Astrocyte (in vitro differentiated cells and primary cell): ENCODE measurements around the gene ENOX2. TPM values are rescaled to one million over a fixed set of nuclear protein-coding genes. Genes with fewer than 3 reads are reported as not detected.

Experiments
- DNase-seq: peaks from one replicate; pipeline ENCODE4 v3.0.0-alpha.2; 2010; ENCODE audit warnings: low read depth
- FAIRE-seq: peaks from 2 replicates; lab custom pipeline; 2011; peaks lifted over from hg19 to GRCh38; lab: Jason Lieb, UNC
- H2AFZ ChIP-seq: 2 replicates; pipeline ENCODE4 v1.6.0; 2012; ENCODE audit warnings: low read depth, low read length, inconsistent platforms
- H3K27ac ChIP-seq: 2 replicates; pipeline ENCODE4 v1.5.1; 2011; ENCODE audit warnings: low read depth, low read length, inconsistent platforms
- H3K27me3 ChIP-seq: 2 replicates; pipeline ENCODE4 v1.6.0; 2011; ENCODE audit warnings: low read length, inconsistent platforms; ENCODE audit not compliant: insufficient read depth
- H3K36me3 ChIP-seq: 2 replicates; pipeline ENCODE4 v1.5.1; 2011; ENCODE audit warnings: low read length, inconsistent platforms; ENCODE audit not compliant: insufficient read depth
- H3K4me1 ChIP-seq: 2 replicates; pipeline ENCODE4 v1.5.1; 2011; ENCODE audit warnings: low read length, inconsistent platforms; ENCODE audit not compliant: insufficient read depth
- H3K4me2 ChIP-seq: 2 replicates; pipeline ENCODE4 v1.6.0; 2012; ENCODE audit warnings: low read length, inconsistent platforms
- H3K4me3 ChIP-seq: 2 replicates; pipeline ENCODE4 v1.5.1; 2011; ENCODE audit warnings: low read depth, mild to moderate bottlenecking, low read length, inconsistent platforms; ENCODE audit not compliant: insufficient read depth
- H3K79me2 ChIP-seq: 2 replicates; pipeline ENCODE4 v1.6.0; 2012; ENCODE audit warnings: mild to moderate bottlenecking, low read length, inconsistent platforms; ENCODE audit not compliant: insufficient read depth
- H3K9ac ChIP-seq: 2 replicates; pipeline ENCODE4 v1.6.0; 2012; ENCODE audit warnings: mild to moderate bottlenecking, low read length, inconsistent platforms
- H3K9me3 ChIP-seq: 2 replicates; pipeline ENCODE4 v1.5.1; 2012; ENCODE audit warnings: low read depth, mild to moderate bottlenecking, low read length, inconsistent platforms; ENCODE audit not compliant: insufficient read depth
- H4K20me1 ChIP-seq: 2 replicates; pipeline ENCODE4 v1.6.0; 2012; ENCODE audit warnings: low read length, inconsistent platforms; ENCODE audit not compliant: insufficient read depth
- H3K27ac Mint-ChIP-seq: one replicate; pipeline ENCODE4 v1.8.0; 2021; ENCODE audit warnings: mild to moderate bottlenecking, mixed read lengths; ENCODE audit not compliant: unreplicated experiment
- H3K27me3 Mint-ChIP-seq: one replicate; pipeline ENCODE4 v1.8.0; 2021; ENCODE audit warnings: low read depth, mixed read lengths; ENCODE audit not compliant: unreplicated experiment
- H3K36me3 Mint-ChIP-seq: one replicate; pipeline ENCODE4 v1.8.0; 2021; ENCODE audit warnings: low read depth, mixed read lengths; ENCODE audit not compliant: unreplicated experiment
- H3K4me1 Mint-ChIP-seq: one replicate; pipeline ENCODE4 v1.8.0; 2021; ENCODE audit warnings: low read depth, mixed read lengths; ENCODE audit not compliant: unreplicated experiment
- H3K4me3 Mint-ChIP-seq: one replicate; pipeline ENCODE4 v1.8.0; 2021; ENCODE audit warnings: mild to moderate bottlenecking, moderate library complexity, mixed read lengths; ENCODE audit not compliant: unreplicated experiment
- H3K9me3 Mint-ChIP-seq: one replicate; pipeline ENCODE4 v1.8.0; 2021; ENCODE audit warnings: mild to moderate bottlenecking, mixed read lengths; ENCODE audit not compliant: unreplicated experiment
- CTCF ChIP-seq: IDR thresholded peaks from 2 replicates; pipeline ENCODE4 v1.5.1; 2011; ENCODE audit warnings: low read depth, mild to moderate bottlenecking, inconsistent platforms, low read length, moderate library complexity; ENCODE audit not compliant: insufficient read depth
- EZH2 ChIP-seq: IDR thresholded peaks from 2 replicates; pipeline ENCODE4 v1.6.1; 2012; ENCODE audit warnings: mild to moderate bottlenecking, low read length, inconsistent platforms; ENCODE audit not compliant: insufficient read depth
- total RNA-seq: library from RNA; stranded (reverse); gene quantifications from 2 replicates; pipeline ENCODE4 v1.2.1, GENCODE V29; 2021

Gene ENOX2
- total RNA-seq, 1 donor from 2014 or later: 9.4 TPM

- Histone ChIP-seq H4K20me1 (no peaks in the 10 kb centered on the region), H3K4me2 (no peak overlapping the region), H3K4me1 (no peaks in the 10 kb centered on the region), H3K27ac (no peak overlapping the region), H3K27me3 (no peaks in the 10 kb centered on the region), H3K36me3 (no peaks in the 10 kb centered on the region), H3K9me3 (no peaks in the 10 kb centered on the region), H3K4me3 (no peak overlapping the region), H2AFZ (no peak overlapping the region), H3K79me2 (no peaks in the 10 kb centered on the region), H3K9ac (no peak overlapping the region)
- Mint-ChIP-seq H3K9me3 (no peaks in the 10 kb centered on the region), H3K4me1 (no peaks in the 10 kb centered on the region), H3K27ac (no peak overlapping the region), H3K36me3 (no peaks in the 10 kb centered on the region), H3K4me3 (no peak overlapping the region), H3K27me3 (no peaks in the 10 kb centered on the region)
- TF ChIP-seq EZH2 (no peak), CTCF (no peak)
- DNase-seq (peak; percentile 7), FAIRE-seq (no peak)
Observed at GRCh38 chrX:130805903-130806302, 97.1 kb downstream of the ENOX2 start.

GRCh38 chrX:130803537-130803936 is 99.5 kb downstream of the ENOX2 start:
- H3K4me2 ChIP-seq: no peak overlapping the region
- H3K4me3 ChIP-seq: no peak overlapping the region
- no peak for TF ChIP-seq EZH2
- no peak for TF ChIP-seq CTCF
- peaks cover 1% of the 10 kb centered on the region for H3K4me1 Mint-ChIP-seq
- no peaks in the 10 kb centered on the region for H3K27me3 Mint-ChIP-seq
- H2AFZ ChIP-seq: no peak overlapping the region
- DNase-seq (no peak), FAIRE-seq (peak; percentile 39)
- H3K79me2 ChIP-seq: no peaks in the 10 kb centered on the region
- no peaks in the 10 kb centered on the region for H3K4me1 ChIP-seq
- no peak overlapping the region for H3K4me3 Mint-ChIP-seq
- no peak overlapping the region for H3K9ac ChIP-seq
- no peaks in the 10 kb centered on the region for H3K9me3 ChIP-seq
- H3K9me3 Mint-ChIP-seq: no peaks in the 10 kb centered on the region
- no peaks in the 10 kb centered on the region for H4K20me1 ChIP-seq
- no peaks in the 10 kb centered on the region for H3K27me3 ChIP-seq
- H3K36me3 ChIP-seq: no peaks in the 10 kb centered on the region
- H3K27ac ChIP-seq: no peak overlapping the region
- no peaks in the 10 kb centered on the region for H3K36me3 Mint-ChIP-seq
- no peak overlapping the region for H3K27ac Mint-ChIP-seq

- Histone ChIP-seq H2AFZ (no peak overlapping the region), H3K36me3 (no peaks in the 10 kb centered on the region), H3K27ac (no peak overlapping the region), H3K9me3 (no peaks in the 10 kb centered on the region), H3K79me2 (no peaks in the 10 kb centered on the region), H3K27me3 (no peaks in the 10 kb centered on the region), H4K20me1 (no peaks in the 10 kb centered on the region), H3K4me1 (no peaks in the 10 kb centered on the region), H3K4me2 (no peak overlapping the region), H3K9ac (no peak overlapping the region), H3K4me3 (no peak overlapping the region)
- H3K4me1 Mint-ChIP-seq: peaks cover 1% of the 10 kb centered on the region
- FAIRE-seq (no peak), DNase-seq (no peak)
- no peak for TF ChIP-seq CTCF
- no peak for TF ChIP-seq EZH2
- no peaks in the 10 kb centered on the region for H3K36me3 Mint-ChIP-seq
- H3K27me3 Mint-ChIP-seq: no peaks in the 10 kb centered on the region
- no peak overlapping the region for H3K4me3 Mint-ChIP-seq
- H3K9me3 Mint-ChIP-seq: no peaks in the 10 kb centered on the region
- H3K27ac Mint-ChIP-seq: no peak overlapping the region
Observed at GRCh38 chrX:130801901-130802300, 101.1 kb downstream of the ENOX2 start.
